OCI-LY1 (cell line): ENCODE measurements around the gene PSMA5.

ENCODE experiments used
- H2AFZ ChIP-seq: fragments of 200-600 bp; sonication (generic), shearing (Covaris generic); 2 replicates; pipeline ENCODE4 v1.6.0; 2014; ENCODE audit warnings: antibody characterized with exemption, mild to moderate bottlenecking, low read length
- H3F3A ChIP-seq: fragments of 200-600 bp; sonication (generic), shearing (Covaris generic); 2 replicates; pipeline ENCODE4 v1.6.0; 2014; ENCODE audit warnings: mild to moderate bottlenecking, antibody characterized with exemption, low read length, moderate library complexity; ENCODE audit not compliant: insufficient read depth
- H3K27ac ChIP-seq: fragments of 200-600 bp; sonication (generic); 2 replicates; pipeline ENCODE4 v1.5.1; 2014; ENCODE audit warnings: low read length, mixed run types, mild to moderate bottlenecking, low read depth; ENCODE audit not compliant: poor library complexity, severe bottlenecking
- H3K27me3 ChIP-seq: fragments of 200-600 bp; sonication (generic); 2 replicates; pipeline ENCODE4 v1.6.0; 2014; ENCODE audit warnings: antibody characterized with exemption, mild to moderate bottlenecking, low read length, moderate library complexity; ENCODE audit not compliant: insufficient read depth
- H3K36me3 ChIP-seq: fragments of 200-600 bp; sonication (generic); 2 replicates; pipeline ENCODE4 v1.6.1; 2014; ENCODE audit warnings: mild to moderate bottlenecking, antibody characterized with exemption, low read length, moderate library complexity, mixed read lengths; ENCODE audit not compliant: insufficient read depth
- H3K4me1 ChIP-seq: fragments of 200-600 bp; sonication (generic); 2 replicates; pipeline ENCODE4 v1.5.1; 2014; ENCODE audit warnings: mild to moderate bottlenecking, low read length, moderate library complexity; ENCODE audit not compliant: insufficient read depth, severe bottlenecking
- H3K4me2 ChIP-seq: fragments of 200-600 bp; sonication (generic), shearing (Covaris generic); 2 replicates; pipeline ENCODE4 v1.6.1; 2014; ENCODE audit warnings: low read length
- H3K4me3 ChIP-seq: fragments of 200-600 bp; sonication (generic); 2 replicates; pipeline ENCODE4 v1.5.1; 2014; ENCODE audit warnings: low read length, low read depth, mild to moderate bottlenecking, mixed read lengths; ENCODE audit not compliant: poor library complexity, severe bottlenecking
- H3K79me2 ChIP-seq: fragments of 200-600 bp; shearing (Covaris generic); 2 replicates; pipeline ENCODE4 v1.6.1; 2016; ENCODE audit warnings: mixed run types, low read length, mixed read lengths; ENCODE audit not compliant: insufficient read depth
- H3K9ac ChIP-seq: fragments of 200-600 bp; sonication (generic), shearing (Covaris generic); 2 replicates; pipeline ENCODE4 v1.6.1; 2014; ENCODE audit warnings: mild to moderate bottlenecking, low read length, mixed read lengths
- H3K9me2 ChIP-seq: fragments of 200-600 bp; sonication (generic), shearing (Covaris generic); 2 replicates; pipeline ENCODE4 v1.6.1; 2014; ENCODE audit warnings: low read depth, mild to moderate bottlenecking, low read length, mixed read lengths
- H3K9me3 ChIP-seq: fragments of 200-600 bp; shearing (Covaris generic); 2 replicates; pipeline ENCODE4 v1.6.1; 2014; ENCODE audit warnings: low read length, mixed read lengths
- H4K20me1 ChIP-seq: fragments of 200-600 bp; sonication (generic), shearing (Covaris generic); 2 replicates; pipeline ENCODE4 v1.6.0; 2016; ENCODE audit warnings: mild to moderate bottlenecking, low read length; ENCODE audit not compliant: insufficient read depth
- EZH2 ChIP-seq: fragments of 200-600 bp; sonication (generic), shearing (Covaris generic); IDR thresholded peaks from 2 replicates; pipeline ENCODE4 v1.8.0; 2017; ENCODE audit warnings: borderline replicate concordance, mixed run types, mild to moderate bottlenecking, antibody characterized with exemption, low read length, moderate library complexity, mixed read lengths
- TF ChIP-seq, protein P1 (sequence below): fragments of 200-600 bp; sonication (generic), shearing (Covaris generic); IDR thresholded peaks from 2 replicates; pipeline ENCODE4 v1.5.1; 2017; ENCODE audit warnings: mild to moderate bottlenecking, antibody characterized with exemption, low read length, moderate library complexity, mixed read lengths

Gene PSMA5

DNA sequence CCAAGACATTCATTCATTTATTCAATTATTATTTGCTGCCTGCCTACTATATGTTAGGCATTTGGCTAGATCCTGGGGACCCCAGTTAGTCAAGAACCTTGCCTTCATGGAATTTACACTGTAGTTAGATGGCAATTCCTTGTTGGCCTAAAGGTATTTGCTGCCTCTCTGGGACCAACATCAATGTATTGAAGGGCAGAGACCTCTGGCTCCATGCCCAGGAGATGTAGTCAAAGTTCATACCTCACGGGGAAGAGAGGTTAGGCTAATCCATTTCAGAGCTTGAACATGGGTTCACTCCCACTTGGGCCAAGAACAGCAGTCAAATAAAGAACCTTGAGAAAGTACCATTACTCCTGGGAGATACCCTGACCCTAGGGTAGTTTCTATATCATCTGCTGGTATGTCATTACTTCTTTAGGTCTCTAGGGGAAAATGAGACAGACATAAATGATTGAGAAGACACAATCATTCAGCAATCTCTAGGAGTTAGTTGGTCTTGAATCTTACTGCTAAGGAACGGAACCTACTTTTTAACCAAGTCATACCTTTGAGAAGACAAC lies 60.5 kb downstream of the PSMA5 start:
- H3K27me3 ChIP-seq = no peaks in the 10 kb centered on the region
- H3F3A ChIP-seq = no peaks in the 10 kb centered on the region
- TF ChIP-seq, protein P1, sequence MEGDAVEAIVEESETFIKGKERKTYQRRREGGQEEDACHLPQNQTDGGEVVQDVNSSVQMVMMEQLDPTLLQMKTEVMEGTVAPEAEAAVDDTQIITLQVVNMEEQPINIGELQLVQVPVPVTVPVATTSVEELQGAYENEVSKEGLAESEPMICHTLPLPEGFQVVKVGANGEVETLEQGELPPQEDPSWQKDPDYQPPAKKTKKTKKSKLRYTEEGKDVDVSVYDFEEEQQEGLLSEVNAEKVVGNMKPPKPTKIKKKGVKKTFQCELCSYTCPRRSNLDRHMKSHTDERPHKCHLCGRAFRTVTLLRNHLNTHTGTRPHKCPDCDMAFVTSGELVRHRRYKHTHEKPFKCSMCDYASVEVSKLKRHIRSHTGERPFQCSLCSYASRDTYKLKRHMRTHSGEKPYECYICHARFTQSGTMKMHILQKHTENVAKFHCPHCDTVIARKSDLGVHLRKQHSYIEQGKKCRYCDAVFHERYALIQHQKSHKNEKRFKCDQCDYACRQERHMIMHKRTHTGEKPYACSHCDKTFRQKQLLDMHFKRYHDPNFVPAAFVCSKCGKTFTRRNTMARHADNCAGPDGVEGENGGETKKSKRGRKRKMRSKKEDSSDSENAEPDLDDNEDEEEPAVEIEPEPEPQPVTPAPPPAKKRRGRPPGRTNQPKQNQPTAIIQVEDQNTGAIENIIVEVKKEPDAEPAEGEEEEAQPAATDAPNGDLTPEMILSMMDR = no peak
- TF ChIP-seq EZH2 = no peak
- H3K4me1 ChIP-seq = no peaks in the 10 kb centered on the region
- H3K9ac ChIP-seq = no peak overlapping the region
- H3K79me2 ChIP-seq = no peaks in the 10 kb centered on the region
- H3K27ac ChIP-seq = no peak overlapping the region
- H3K4me2 ChIP-seq = no peak overlapping the region
- H3K4me3 ChIP-seq = no peak overlapping the region
- H3K9me2 ChIP-seq = no peaks in the 10 kb centered on the region
- no peaks in the 10 kb centered on the region for H3K9me3 ChIP-seq
- no peaks in the 10 kb centered on the region for H3K36me3 ChIP-seq
- H2AFZ ChIP-seq = no peak overlapping the region
- H4K20me1 ChIP-seq = no peaks in the 10 kb centered on the region

DNA sequence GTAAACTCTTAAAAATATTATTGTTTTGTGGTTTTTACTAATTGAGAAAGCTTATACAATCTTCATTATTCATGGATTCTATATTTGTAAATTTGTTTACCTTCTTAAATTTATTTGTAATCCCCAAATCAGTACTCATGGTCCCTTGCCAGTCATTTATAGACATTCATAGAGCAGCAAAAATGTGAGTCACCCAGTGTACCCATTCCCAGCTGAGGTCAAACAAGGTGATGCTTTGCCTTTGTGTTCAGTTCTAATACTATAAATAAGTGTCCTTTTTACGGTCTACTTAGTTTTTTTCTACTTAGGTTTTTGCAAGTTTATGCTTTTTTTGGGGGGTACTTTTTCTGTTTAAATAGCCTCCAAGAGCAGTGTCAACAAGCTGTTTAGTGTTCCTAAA lies 64.6 kb downstream of the PSMA5 start:
- no peaks in the 10 kb centered on the region for H3K4me1 ChIP-seq
- no peaks in the 10 kb centered on the region for H3K27me3 ChIP-seq
- no peak overlapping the region for H3K27ac ChIP-seq
- H3K79me2 ChIP-seq = no peaks in the 10 kb centered on the region
- H4K20me1 ChIP-seq = no peaks in the 10 kb centered on the region
- H3F3A ChIP-seq = no peaks in the 10 kb centered on the region
- H3K9ac ChIP-seq = no peak overlapping the region
- no peaks in the 10 kb centered on the region for H3K9me2 ChIP-seq
- no peaks in the 10 kb centered on the region for H3K36me3 ChIP-seq
- no peak overlapping the region for H3K4me3 ChIP-seq
- no peak for TF ChIP-seq EZH2
- TF ChIP-seq, protein P1 = no peak
- H2AFZ ChIP-seq = no peak overlapping the region
- no peak overlapping the region for H3K4me2 ChIP-seq
- no peaks in the 10 kb centered on the region for H3K9me3 ChIP-seq

DNA sequence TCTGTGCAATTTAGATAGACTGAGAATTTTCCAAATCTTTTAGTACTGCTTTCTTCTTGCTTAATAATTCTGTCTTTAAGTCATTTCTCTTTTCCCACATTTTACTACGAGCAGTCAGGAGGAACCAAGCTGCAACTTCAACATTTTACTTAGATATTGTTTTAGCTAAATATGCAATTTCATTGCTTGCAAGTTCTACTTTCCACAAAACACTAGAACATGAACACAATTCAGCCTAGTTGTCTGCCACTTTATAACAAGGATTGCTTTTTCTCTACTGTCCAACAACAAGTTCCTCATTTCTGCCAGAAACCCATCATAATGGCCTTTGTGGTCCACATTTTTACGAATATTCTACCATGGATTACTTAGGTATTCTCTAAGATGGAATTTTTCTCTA lies 65.2 kb downstream of the PSMA5 start:
- Histone ChIP-seq H3K4me3 (no peak overlapping the region), H3K4me1 (no peaks in the 10 kb centered on the region), H3K9me3 (no peaks in the 10 kb centered on the region), H2AFZ (no peak overlapping the region), H3K36me3 (no peaks in the 10 kb centered on the region), H4K20me1 (no peaks in the 10 kb centered on the region), H3K9ac (no peak overlapping the region), H3K9me2 (no peaks in the 10 kb centered on the region), H3K4me2 (no peak overlapping the region), H3K79me2 (no peaks in the 10 kb centered on the region), H3K27me3 (no peaks in the 10 kb centered on the region), H3F3A (no peaks in the 10 kb centered on the region), H3K27ac (no peak overlapping the region)
- TF ChIP-seq, protein P1 = no peak
- no peak for TF ChIP-seq EZH2
